HG03139 (cell line): Measurements from ENCODE around the gene PLA2G4D.
"Not testable (repeated sequence)": the region's sequence is repeated elsewhere in the genome, so short reads cannot be mapped to it uniquely, and the experiment has no call there.

Source experiments
- ATAC-seq: cut with Tn5 transposase; IDR thresholded peaks from one replicate; pipeline ENCODE4 v1.9.1; 2021; ENCODE audit not compliant: unreplicated experiment

Gene PLA2G4D

GRCh38 chr15:42091753-42092397 lies 2.5 kb downstream of the PLA2G4D start:
- not testable (repeated sequence) for ATAC-seq

- no peak for ATAC-seq
Observed at GRCh38 chr15:42090781-42091180, 3.6 kb downstream of the PLA2G4D start.

DNA sequence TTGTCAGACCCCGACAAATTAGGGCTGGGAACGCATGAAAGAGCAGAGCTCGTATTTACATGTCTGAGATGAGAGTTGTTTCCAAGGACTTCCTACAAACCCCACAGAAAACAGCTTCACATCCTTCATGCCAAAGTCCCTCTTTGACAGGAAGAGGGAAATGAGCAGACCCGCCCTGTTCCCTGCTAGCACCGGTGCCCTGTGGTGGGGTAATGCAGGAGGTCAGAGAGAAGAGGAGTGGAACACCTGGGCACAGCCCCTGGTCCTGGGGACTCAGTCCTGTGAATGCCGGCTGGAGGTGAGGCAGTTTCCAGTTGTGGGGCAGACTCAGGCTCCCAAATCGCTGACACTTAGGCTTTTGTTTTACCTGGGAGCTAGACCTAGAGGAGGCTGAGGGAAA lies 4.0 kb downstream of the PLA2G4D start:
- no peak for ATAC-seq

DNA sequence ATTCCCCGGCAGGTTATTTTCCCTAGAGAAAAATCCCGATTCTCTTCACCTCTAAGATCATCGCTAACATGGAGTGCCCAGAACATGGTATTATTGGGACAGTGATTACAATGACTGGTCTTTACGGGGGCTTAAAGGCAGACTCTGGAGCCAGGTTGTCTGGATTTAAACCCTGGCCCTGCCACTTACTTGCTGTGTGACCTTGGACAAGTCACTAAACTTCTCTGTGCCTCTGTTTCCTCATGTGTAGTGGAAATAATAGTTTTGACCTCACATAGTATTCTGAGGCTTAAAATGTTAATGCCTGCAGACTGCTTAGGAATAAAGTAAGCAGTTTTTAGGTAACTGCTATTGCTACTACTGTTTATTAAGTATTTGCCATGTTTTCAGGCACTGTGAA lies 4.4 kb downstream of the PLA2G4D start:
- ATAC-seq, result no peak

- ATAC-seq, result no peak
Observed at GRCh38 chr15:42088801-42089640, 5.3 kb downstream of the PLA2G4D start.

DNA sequence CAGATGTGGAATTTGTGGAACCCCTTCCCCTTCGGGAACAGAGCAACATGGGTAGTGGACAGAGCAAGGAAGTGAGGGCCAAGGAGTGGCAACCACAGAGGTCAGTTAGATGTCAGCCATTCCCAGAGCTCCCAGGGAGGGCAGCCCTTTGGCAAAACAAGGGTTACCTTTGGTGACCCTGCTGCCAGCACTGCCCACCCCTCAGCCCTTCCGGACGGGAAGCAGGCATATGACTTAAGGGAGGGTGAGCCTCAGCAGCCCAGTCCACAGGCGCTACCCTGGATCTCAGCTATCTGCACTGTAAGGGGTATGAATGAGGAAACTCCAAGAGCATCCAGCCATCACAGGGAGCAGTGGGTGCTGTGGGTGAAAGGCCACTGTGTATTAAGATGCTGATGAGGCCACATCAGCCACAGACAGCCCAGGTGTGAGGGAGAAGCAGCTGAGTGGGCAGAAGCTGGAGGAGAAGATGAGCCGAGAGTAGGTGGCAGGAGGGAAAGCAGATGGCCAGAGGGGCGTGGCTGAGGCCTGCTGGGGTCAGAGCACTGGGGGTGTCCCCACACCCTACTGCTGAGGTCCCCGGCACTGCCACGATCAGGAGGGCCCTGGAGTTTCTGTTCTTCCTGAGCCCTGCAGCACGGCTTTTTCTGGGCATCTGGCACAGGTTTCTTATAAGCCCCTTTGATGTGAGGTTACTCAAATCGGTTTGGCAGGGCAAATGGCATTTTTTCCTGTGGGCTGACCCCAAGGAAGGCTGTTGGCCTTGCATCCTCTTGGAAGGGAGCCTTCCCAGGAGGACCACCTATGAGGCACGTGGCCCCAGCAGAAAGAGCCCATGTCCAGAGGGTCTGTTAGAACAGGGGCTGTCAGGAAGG lies 6.2 kb downstream of the PLA2G4D start:
- no peak for ATAC-seq

DNA sequence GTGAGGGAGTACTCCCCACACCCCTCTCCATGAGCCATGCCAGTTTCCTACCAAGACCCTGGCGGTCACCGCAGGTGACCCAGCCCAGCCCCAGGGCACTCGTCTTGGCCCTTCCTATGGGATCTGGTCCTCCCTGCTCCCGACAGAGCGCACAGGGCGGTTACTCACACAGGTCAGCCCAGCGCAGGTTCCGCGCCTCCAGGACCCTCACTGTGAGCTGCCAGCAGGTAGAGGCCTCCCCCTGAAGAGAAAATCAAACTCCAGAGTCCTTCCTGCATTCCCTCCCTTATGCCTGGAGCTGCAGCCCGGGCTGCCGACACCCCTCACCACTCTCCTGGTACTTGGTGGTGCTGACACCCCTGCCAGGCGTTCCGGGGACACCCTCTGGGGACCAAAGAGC lies 6.9 kb downstream of the PLA2G4D start:
- no peak for ATAC-seq

- ATAC-seq, result no peak
Observed at GRCh38 chr15:42085721-42086120, 8.6 kb downstream of the PLA2G4D start.

DNA sequence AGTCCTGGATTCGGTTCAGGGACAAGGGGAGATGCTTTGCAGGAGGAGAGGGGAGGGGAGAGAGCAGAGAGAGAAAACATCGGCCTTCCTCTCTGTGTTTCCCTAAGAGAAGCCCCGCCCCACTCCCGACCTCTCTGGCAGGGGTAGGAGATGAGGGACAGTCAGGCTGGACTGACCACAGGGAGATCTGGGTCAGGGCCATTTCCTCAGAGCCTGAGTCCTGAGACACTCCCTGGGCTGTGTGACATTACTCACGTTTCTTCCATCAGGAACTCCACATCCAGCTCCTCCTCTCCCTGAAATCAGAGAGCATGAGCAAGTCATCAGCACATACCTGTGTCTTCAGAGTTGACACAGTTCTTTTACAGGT lies 9.1 kb downstream of the PLA2G4D start:
- no peak for ATAC-seq

GRCh38 chr15:42084465-42085235 lies 9.7 kb downstream of the PLA2G4D start:
- ATAC-seq, result no peak

GRCh38 chr15:42083916-42084315 lies 10.4 kb downstream of the PLA2G4D start:
- no peak for ATAC-seq

GRCh38 chr15:42083605-42083908 lies 10.8 kb downstream of the PLA2G4D start:
- ATAC-seq, result no peak

DNA sequence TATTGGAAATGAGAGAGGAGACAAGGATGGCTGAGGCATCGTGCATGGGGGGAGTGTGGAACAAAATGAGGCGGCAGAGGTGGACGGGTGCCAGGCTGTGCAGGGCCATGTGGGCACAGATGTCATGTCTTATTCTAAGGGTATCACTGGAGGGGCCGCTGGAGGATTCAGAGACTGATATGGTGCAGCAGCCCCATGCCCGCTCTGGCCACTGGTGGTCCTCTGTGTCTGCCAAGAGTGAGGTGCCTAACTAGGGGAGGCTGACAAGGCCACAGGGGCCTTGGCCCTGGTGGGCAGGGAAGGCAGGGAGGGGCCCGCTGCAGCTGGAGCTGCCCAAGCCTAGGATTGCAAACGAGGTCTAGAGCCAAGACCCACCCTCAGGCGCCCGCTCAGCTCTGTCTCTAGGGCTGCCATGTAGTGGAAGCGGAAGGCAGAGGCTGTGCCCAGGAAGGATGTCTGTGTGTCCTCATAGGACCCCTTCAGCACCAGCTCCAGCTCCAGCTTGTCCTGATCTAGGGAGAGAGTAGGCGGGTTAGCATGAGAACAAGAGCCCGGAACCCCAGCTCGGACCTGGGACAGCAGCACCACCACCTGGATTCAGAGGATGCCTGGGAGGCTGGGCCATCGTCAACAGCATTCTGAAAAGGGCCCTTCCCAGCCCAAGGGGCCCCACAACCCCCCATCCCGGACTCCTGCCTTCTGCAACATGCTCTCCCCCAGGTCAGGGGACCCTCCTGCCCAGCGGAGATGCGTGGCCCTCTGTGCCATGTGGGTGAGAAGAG lies 11.3 kb downstream of the PLA2G4D start:
- no peak for ATAC-seq

DNA sequence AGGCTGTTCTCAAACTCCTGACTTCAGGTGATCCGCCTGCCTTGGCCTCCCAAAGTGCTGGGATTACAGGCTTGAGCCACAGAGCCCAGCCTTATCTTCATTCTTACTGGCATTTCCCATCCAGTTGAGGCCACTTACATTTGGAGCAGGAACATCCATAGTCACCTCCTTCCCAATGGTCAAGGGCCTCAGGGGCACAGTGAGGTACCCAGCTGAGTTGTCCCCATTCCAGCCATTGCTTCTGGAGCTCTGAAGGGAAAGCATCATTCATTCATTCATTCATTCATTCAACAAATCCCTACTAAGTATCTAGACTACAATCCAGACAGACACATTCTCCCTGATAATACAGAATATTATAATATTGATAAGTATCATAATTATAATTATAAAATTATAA lies 12.2 kb downstream of the PLA2G4D start:
- ATAC-seq, result no peak

GRCh38 chr15:42080919-42081830 lies 13.2 kb downstream of the PLA2G4D start:
- no peak for ATAC-seq

DNA sequence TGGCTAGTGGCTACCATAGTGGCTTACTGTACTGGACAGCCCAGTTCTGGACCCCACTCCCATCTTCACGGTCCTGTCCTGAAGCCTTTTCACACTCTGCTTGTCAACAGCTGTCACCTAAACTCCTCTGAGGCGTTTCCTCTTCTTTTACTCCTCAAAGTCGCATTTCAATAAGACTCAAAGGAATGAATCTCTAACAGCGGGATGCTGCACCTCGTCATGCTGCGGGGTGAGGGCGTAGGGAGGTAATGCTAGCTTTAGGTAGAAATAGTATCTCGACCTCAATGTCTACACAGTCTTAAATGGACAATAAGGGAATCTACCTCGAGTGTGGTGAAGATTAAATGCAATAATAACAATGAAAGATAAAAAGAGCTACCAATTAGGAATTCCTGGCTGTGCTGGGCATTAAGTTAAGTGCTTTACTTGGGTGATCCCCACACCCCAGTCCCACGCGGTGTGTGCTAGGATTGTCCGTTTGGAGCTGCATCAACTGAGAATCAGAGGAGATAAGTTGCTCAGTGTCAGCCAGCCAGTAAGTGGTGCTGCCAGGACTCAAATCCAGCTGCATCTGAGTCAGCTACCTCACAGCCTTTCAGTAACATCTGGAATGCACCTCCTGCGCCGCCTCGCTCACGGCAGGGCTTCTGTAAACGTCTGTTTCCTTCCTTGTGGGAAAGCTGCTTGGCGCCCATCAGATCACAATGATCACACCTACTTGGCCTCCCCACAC lies 14.0 kb downstream of the PLA2G4D start:
- ATAC-seq, result no peak

- no peak for ATAC-seq
Observed at GRCh38 chr15:42079401-42079908, 14.9 kb downstream of the PLA2G4D start.

- ATAC-seq, result no peak
Observed at GRCh38 chr15:42078903-42079302, 15.5 kb downstream of the PLA2G4D start.
